Tongue (tissue), 2 donors: ENCODE measurements around the gene NR2F2. TPM values are rescaled to one million over a fixed set of nuclear protein-coding genes. Genes with fewer than 3 reads are reported as not detected.

ENCODE experiments used
- DNase-seq: peaks from one replicate; pipeline ENCODE4 v3.0.0-alpha.2; 2015
- total RNA-seq: library from RNA; depleted of rRNA; stranded (reverse); fragments of >200 nt; gene quantifications from one replicate; pipeline ENCODE4 v1.2.3, GENCODE V29; 2014

NR2F2 gene
- total RNA-seq, 1 donor from 2014 or later: 22.0 TPM

- DNase-seq: peak; percentile 69
Observed at GRCh38 chr15:96353930-96354730, 23.6 kb downstream of the NR2F2 start.

DNA sequence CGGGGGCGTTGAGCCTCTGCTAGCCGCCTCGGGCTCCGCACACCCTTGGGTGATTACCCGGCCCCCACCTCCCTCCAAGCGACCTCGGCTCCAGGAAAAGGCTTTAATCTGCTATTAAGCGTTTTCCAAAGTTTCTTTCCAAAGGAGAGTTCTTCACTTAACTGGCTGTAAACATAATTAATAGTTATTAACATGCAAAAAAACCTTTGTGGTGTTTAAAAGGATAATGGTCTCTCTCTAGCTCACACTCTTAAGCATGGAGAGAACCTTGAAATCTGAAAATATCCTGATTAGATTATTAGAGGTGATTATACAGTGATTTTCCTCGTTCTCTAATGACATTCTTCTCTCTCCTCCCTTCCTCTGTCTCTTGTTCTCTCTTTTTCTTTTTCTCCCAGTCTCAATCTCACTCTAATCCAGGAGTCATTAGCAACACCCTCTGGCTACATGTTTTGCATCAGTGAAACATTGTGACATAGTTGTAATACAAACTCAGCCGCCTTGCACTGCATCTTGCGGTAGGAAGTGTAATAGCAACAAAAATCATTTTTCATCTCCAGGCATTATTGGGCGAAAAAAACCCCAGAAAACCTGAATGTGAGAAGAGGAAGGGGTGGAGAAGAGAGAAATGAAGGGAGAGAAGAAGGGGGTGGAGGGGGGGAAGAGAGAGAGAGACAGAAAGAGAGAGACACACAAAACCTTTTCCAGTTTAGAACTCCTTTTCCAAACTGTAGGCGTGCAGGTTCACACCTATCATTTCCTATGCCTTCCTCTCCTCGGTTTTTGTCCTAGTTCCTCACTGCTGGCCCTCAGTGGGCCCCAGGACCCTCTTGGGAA is 24.4 kb downstream of the NR2F2 start:
- peak; percentile 77 for DNase-seq

- peak; percentile 9 for DNase-seq
Observed at GRCh38 chr15:96355568-96356187, 25.2 kb downstream of the NR2F2 start.

- DNase-seq: peak; percentile 91
Observed at GRCh38 chr15:96356494-96357455, 26.3 kb downstream of the NR2F2 start.

GRCh38 chr15:96358001-96358801 is 27.7 kb downstream of the NR2F2 start:
- DNase-seq: peak; percentile 26

GRCh38 chr15:96358821-96359615 is 28.5 kb downstream of the NR2F2 start:
- DNase-seq: peak; percentile 1

- peak; percentile 56 for DNase-seq
Observed at GRCh38 chr15:96359616-96360521, 29.4 kb downstream of the NR2F2 start.

DNA sequence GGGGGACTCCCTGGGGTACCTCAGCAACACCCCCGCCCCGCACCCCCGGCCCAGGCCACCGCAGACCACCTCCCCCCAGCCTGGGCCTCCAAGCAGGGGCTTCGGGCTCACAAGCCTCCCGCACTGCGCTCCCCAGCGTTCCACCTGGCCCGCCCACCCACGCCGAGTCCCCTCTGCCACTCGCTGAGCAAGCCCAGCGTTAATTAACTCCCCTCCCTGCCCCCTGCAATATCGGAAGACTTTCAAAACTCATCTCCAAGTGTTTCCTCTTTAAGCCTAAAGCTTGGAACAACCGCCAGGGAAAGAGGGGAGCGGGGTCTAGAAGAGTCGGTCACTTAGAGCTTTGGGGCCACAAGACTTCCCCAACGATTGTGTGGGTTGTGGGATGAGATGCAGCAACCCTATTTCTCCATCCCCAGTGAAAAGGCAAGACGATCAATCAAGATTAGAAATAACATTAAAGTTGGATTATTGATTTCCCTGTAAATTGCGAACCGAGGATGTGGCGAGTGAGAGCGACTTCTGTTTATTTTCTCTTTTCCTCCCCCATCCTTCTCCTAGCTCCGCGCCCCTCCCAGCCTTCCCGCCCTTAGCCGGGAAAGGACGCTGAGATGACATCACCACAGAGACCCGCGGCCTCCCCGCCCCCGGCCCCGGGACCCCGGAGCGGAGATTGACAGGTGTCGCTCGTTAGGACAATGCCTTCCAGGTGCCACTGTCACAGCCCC is 30.2 kb downstream of the NR2F2 start:
- peak; percentile 62 for DNase-seq

DNA sequence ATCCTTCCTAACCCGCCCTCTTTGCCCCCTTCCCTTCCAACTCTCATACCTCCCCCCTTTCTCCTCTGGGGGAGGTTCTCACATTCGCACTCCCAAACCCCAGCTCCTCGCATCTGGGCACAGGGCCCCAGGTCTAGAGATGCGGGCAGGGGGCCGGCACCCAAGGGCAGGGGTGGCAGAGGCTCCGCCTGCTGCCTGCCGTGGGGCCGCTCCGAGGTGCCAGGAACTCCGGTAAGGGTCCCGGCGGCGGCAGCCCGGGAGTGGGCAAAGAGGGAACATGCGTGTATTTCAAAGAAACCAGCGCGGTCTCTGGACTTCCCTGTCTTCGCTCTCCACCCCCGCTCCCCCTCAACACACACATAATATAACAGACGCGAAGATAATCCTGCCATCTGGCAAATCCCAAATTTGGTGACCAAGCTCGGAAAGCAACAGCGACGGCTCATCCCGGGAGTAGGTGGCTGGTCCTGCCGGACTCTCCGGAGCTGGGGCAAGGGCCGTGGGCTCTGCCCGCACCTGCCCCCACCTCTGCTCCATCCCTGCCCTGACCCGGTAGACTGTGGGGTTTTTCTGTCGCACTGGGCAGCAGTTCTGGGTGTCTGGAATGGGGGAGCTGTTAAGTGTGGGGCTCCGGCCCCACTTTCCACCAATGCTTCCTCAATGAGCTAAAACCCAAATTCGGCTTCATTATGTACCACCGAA is 31.0 kb downstream of the NR2F2 start:
- peak; percentile 45 for DNase-seq

- peak; percentile 15 for DNase-seq
Observed at GRCh38 chr15:96362011-96362754, 31.7 kb downstream of the NR2F2 start.

DNA sequence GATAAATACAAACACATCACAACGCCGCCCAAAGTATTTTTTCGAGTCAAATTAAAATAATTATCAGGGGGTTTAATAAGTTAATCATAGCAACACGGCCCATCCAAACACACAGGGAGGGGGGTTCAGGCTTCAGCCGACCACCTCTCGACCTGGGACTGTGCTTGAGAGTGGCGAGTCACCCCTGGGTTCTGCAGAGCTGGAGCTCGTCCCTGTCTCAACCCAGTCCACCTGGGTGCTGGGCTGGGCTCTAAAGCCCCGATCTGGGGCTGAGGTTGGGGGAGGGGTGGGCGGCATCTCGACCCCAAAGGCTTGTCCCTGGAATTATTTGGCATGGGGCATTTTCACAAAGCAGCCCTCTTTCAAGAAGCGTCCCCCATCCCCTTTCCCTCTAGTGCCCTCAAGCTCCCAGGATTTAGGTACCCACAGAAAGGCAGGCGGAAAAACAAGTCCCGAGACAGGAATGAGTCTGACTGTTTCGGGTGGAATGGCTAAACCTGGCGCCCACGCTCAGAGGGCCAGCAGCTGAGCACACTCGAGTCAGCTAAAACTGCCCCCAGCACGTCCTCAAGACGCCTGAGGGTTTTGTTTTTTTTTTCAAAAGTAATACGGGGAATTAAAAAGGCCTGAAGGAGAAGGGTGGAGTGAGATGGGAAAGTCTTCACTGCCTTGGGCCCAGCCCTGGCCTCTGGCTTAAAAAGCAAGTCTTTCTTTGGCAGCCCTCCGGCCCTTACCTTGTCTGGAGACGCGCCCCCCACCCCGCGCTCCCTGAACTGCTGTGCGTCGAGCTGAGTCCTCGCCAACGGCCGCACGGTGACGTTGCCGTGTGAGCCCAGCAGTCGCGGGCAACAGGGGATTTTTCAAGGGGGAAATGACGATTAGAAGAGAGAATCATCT is 32.5 kb downstream of the NR2F2 start:
- DNase-seq: peak; percentile 28

DNA sequence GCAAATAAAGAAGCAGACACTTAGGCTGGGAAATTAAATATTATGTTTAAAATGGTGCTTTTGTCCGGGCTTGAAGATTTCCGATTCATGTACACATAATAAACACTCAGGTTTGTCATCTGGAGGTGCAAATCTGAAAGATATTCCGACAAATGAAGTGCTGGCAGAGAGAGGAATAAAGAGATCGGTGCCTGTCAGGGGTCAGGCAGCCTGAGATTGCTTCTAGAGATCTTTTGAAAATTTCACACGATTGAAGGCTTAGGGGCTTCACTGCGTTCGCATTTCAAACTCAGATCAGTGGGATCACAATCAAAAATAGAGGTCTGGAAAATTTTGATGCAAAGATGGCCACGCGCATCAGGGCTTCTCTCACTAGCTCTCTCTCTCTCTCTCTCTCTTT is 33.2 kb downstream of the NR2F2 start:
- no peak for DNase-seq

DNA sequence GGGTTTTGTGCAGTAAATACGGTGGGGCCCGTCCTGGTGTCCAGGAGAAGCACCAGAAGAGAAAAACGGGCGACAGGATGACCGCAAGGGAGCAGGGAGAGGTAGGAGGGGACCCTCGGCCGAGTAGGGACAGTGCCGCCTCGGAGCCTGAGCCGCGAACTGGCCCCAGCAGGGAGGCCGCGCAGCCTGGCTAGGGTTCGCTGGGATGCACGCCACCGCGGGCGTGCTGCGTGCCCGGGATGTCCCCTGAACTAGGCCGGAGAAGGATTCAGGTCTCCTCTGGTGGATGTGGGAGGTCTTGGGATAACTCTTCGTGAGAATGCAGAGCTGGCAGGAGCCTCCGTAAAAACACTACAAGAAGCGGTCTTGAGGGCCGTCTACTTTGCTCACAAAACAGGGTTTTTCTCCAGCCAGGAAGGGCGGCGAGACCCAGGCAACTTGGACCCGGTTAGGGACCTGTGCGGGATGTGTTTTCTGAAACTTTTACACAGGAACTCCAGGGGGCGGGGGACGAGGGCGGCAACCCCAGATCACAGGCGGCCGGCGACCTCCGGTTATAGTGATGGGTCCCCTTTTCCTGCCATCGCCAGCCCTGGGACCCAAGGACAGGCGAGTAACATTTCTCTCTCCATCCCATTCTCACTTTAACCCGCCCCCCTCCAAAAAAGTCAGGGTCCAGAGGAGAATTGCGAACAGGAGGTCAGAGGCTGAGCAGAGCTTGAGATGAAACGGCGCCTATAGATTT is 35.5 kb downstream of the NR2F2 start:
- peak; percentile 10 for DNase-seq

DNA sequence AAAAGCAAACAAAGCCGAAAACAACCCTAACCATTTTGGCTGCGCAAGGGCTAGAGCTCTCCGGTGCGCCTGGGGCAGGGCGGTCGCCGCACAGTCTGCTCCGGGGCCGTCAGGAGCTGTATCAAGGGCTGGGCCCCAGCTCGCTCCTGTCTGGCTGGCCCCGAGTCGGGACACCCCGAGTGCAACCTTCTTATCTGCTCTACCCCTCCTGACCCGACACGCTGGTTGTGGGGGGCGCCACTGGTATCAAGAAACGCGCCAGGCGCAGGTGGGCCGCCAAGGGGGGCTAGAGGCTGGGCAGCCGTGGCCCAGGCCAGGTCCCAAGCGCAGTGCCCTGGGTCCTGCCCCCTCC is 36.0 kb downstream of the NR2F2 start:
- no peak for DNase-seq
